ENCODE data around the gene NPR2. TPM values are rescaled to one million over a fixed set of nuclear protein-coding genes. Genes with fewer than 3 reads are reported as not detected.

Gene NPR2
- total RNA-seq, 1 experiment from 2014 or later: 12.5 TPM

GRCh38 chr9:35827486-35827885, 36.1 kb downstream of the NPR2 start:
- no peak for DNase-seq
- H4K5ac ChIP-seq (ENCODE audit: insufficient read length, low read depth, low read length): no peak overlapping the region
- H3K4me2 ChIP-seq (ENCODE audit: insufficient read depth, insufficient read length, low read length): no peak overlapping the region

More at GRCh38 chr9:35827486-35827885, 36.1 kb downstream of the NPR2 start:
- no peak overlapping the region for H3K9ac ChIP-seq (ENCODE audit: extremely low read depth, insufficient read length, low read length)
- H3K9me3 ChIP-seq (ENCODE audit: control insufficient read depth, low read depth, low read length): no peaks in the 10 kb centered on the region
- no peak overlapping the region for H3T11ph ChIP-seq (ENCODE audit: low read length)
- no peaks in the 10 kb centered on the region for H3K79me2 ChIP-seq (ENCODE audit: insufficient read depth, low read length)
- H3K9me3 Mint-ChIP-seq: no peaks in the 10 kb centered on the region; a peak in 1 of 5 replicates
- no peaks in the 10 kb centered on the region for H3K27me3 ChIP-seq (ENCODE audit: insufficient read depth, low read length)
- H3K27me3 Mint-ChIP-seq (ENCODE audit: low read depth): peaks cover 2% of the 10 kb centered on the region
- H2AK5ac ChIP-seq (ENCODE audit: insufficient read length, low read length): no peak overlapping the region
- H2BK120ac ChIP-seq (ENCODE audit: low read depth, low read length, poor library complexity, severe bottlenecking): no peak overlapping the region
- H3K56ac ChIP-seq (ENCODE audit: insufficient read length, low read depth, low read length): no peak overlapping the region
- no peak overlapping the region for H2BK20ac ChIP-seq (ENCODE audit: low read depth, low read length, poor library complexity, severe bottlenecking)
- H3K23ac ChIP-seq (ENCODE audit: insufficient read length, low read depth, low read length): no peak overlapping the region
- H3K4me3 Mint-ChIP-seq: no peak overlapping the region; a peak in 1 of 5 replicates
- peaks cover 12% of the 10 kb centered on the region for H3K23me2 ChIP-seq (ENCODE audit: insufficient read length, low read depth, low read length, poor library complexity, severe bottlenecking)
- H4K20me1 ChIP-seq (ENCODE audit: control insufficient read depth, insufficient read depth, insufficient read length): no peaks in the 10 kb centered on the region
- TF ChIP-seq, protein P1, sequence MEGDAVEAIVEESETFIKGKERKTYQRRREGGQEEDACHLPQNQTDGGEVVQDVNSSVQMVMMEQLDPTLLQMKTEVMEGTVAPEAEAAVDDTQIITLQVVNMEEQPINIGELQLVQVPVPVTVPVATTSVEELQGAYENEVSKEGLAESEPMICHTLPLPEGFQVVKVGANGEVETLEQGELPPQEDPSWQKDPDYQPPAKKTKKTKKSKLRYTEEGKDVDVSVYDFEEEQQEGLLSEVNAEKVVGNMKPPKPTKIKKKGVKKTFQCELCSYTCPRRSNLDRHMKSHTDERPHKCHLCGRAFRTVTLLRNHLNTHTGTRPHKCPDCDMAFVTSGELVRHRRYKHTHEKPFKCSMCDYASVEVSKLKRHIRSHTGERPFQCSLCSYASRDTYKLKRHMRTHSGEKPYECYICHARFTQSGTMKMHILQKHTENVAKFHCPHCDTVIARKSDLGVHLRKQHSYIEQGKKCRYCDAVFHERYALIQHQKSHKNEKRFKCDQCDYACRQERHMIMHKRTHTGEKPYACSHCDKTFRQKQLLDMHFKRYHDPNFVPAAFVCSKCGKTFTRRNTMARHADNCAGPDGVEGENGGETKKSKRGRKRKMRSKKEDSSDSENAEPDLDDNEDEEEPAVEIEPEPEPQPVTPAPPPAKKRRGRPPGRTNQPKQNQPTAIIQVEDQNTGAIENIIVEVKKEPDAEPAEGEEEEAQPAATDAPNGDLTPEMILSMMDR (conservative IDR thresholded peaks at IDR 0.05): no peak
- no CpG with 5 or more reads among the region's 3 CpGs for WGBS (ENCODE audit: extremely low coverage, insufficient read length, low lambda C conversion rate)
- peaks cover 36 to 41% of the 10 kb centered on the region in 2 experiments for H3K4me1 Mint-ChIP-seq
- no peak overlapping the region for H2BK12ac ChIP-seq (ENCODE audit: insufficient read length, low read depth, low read length)
- H2BK5ac ChIP-seq (ENCODE audit: insufficient read length, low read length): no peak overlapping the region
- H3K27ac Mint-ChIP-seq: no peak overlapping the region
- no peaks in the 10 kb centered on the region for H3K36me3 Mint-ChIP-seq (ENCODE audit: insufficient read depth in 1 of 3, low read depth in 3 of 3)
- no peak overlapping the region for H3K14ac ChIP-seq (ENCODE audit: insufficient read depth, low read length)
- H3K4me1 ChIP-seq (ENCODE audit: insufficient read depth, low read length): peaks cover 6% of the 10 kb centered on the region; the same call in 1 of the 2 replicates
- no peak overlapping the region for H3K18ac ChIP-seq (ENCODE audit: insufficient read length, low read depth, low read length)
- H4K91ac ChIP-seq (ENCODE audit: insufficient read length, low read depth, low read length): no peak overlapping the region
- H2AFZ ChIP-seq (ENCODE audit: low read length): no peak overlapping the region
- H3K79me1 ChIP-seq (ENCODE audit: insufficient read depth, low read depth, low read length, poor library complexity, severe bottlenecking): no peaks in the 10 kb centered on the region
- no peak overlapping the region for H2BK15ac ChIP-seq (ENCODE audit: low read depth, low read length)
- H3K4ac ChIP-seq (ENCODE audit: low read depth, low read length): no peak overlapping the region
- no peak overlapping the region for H3K27ac ChIP-seq (ENCODE audit: insufficient read length, low read depth, low read length)
- H4K8ac ChIP-seq (replicated peaks; ENCODE audit: insufficient read length, low read depth, low read length): no peak overlapping the region
